ENCODE measurements around the gene MROH8. TPM values are rescaled to one million over a fixed set of nuclear protein-coding genes. Genes with fewer than 3 reads are reported as not detected.

The MROH8 gene
- polyA plus RNA-seq, 1 experiment: 2.5 TPM

DNA sequence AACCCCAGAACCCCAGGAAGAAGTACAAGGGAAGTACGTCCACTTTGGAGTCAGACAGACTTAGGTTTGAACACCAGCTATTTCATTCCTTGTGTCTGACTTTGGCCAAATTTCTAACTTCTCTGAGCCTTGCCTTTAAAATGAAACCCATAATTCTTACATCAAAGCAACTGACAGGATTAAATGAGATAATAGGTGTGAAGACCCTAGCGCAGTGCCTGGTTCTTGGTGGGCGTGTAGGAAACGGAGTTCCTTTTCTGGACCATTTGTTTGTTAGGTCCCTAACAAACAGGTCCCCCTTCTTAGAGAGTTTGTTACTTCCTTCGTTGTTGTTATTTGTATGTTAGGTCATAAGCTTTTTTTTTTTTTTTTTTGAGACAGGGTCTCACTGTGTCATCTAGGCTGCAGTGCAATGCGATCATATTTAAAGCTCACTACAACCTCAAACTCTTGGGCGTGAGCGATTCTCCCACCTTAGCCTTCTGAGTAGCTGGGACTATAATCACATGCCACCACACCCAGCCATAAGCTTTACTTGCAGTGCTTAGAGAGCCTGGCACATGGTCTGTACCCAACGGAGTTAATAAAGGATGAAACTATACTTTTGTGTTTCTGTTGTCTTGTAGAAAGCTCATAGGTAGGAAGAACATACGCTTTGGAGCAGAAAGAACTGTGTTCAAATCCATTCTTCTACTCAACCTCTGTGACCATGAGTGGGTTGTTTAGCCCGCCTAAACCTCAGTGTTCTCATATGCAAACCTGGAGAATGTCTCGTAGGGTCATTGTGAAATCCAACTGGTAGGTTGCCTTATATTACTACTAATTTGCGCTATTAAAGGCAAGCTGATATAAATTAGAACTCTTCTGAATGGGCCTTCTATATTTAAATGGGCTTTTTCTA lies 21.8 kb upstream of the MROH8 start:
- no peak overlapping the region for H3K4me3 ChIP-seq (ENCODE audit: low read depth, low read length)
- H3K27ac ChIP-seq (ENCODE audit: low read depth, low read length): no peak overlapping the region
- ChIA-PET CTCF (interaction anchor here (0.7 to 4.1 kb wide), 3 partner anchors 9 to 332 kb away, joined by 3 to 53 read pairs (median 19); no protein-coding TSS in a partner anchor), POLR2A (interaction anchor here (0.6 to 0.7 kb wide), 3 partner anchors 10 to 561 kb away, joined by 3 read pairs; no protein-coding TSS in a partner anchor)
- H3K9me3 ChIP-seq (ENCODE audit: control insufficient read depth, insufficient read depth, low read length): no peaks in the 10 kb centered on the region
- TF ChIP-seq, protein P1, sequence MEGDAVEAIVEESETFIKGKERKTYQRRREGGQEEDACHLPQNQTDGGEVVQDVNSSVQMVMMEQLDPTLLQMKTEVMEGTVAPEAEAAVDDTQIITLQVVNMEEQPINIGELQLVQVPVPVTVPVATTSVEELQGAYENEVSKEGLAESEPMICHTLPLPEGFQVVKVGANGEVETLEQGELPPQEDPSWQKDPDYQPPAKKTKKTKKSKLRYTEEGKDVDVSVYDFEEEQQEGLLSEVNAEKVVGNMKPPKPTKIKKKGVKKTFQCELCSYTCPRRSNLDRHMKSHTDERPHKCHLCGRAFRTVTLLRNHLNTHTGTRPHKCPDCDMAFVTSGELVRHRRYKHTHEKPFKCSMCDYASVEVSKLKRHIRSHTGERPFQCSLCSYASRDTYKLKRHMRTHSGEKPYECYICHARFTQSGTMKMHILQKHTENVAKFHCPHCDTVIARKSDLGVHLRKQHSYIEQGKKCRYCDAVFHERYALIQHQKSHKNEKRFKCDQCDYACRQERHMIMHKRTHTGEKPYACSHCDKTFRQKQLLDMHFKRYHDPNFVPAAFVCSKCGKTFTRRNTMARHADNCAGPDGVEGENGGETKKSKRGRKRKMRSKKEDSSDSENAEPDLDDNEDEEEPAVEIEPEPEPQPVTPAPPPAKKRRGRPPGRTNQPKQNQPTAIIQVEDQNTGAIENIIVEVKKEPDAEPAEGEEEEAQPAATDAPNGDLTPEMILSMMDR (IDR thresholded peaks at IDR 0.05; ENCODE audit: low read depth, low read length): no peak
- no peaks in the 10 kb centered on the region for H3K27me3 ChIP-seq (ENCODE audit: control insufficient read depth, insufficient read depth, low read length)
- no peak for DNase-seq (ENCODE audit: low read depth, low spot score)

- POLR2A ChIA-PET: interaction anchor here (0.7 kb wide), 1 partner anchor 9 kb away, joined by 3 read pairs; no protein-coding TSS in a partner anchor
- no peaks in the 10 kb centered on the region for H3K9me3 ChIP-seq (ENCODE audit: control insufficient read depth, insufficient read depth, low read length)
These were observed 21.0 kb upstream of the MROH8 start for GRCh38 chr20:37200376-37200775.

DNA sequence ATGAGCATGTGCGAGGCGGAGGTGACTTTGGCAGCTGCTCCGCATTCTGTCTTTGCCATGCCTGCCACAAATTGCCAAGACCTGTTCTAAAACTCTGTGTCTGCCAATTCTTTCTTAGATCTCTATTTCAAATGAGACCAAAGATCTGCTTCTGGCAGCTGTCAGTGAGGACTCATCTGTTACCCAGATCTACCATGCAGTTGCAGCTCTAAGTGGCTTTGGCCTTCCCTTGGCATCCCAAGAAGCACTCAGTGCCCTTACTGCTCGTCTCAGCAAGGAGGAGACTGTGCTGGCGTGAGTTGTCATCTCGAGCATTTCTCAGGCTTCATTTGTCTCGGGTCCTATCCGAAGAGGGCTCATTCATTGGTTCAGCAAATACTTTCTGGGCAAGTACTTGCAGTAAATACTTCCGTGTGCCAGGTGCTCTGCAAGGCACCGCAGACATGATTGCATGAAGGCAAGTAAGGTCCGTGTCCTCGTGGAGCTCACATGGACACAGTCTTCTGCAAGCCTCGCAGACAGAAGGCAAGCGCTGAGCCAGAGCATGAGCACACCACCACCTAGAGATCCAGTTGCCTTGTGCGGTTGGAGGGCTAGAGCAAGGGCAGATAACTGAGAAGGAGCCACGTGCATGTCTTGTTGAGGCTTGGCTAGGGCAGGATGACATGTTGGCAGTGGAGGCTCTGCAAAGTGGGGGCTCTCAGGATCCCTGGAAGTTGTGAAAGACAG lies 19.7 kb upstream of the MROH8 start:
- TF ChIP-seq, protein P1 (IDR thresholded peaks at IDR 0.05; ENCODE audit: low read depth, low read length): no peak
- no peak overlapping the region for H3K27ac ChIP-seq (ENCODE audit: low read depth, low read length)
- no peaks in the 10 kb centered on the region for H3K9me3 ChIP-seq (ENCODE audit: control insufficient read depth, insufficient read depth, low read length)
- H3K4me3 ChIP-seq (ENCODE audit: low read depth, low read length): no peak overlapping the region
- POLR2A ChIA-PET: no interaction called here
- CTCF ChIA-PET: interaction anchor here (1.0 kb wide), 1 partner anchor 10 kb away, joined by 3 read pairs; no protein-coding TSS in a partner anchor
- H3K27me3 ChIP-seq (ENCODE audit: control insufficient read depth, insufficient read depth, low read length): no peaks in the 10 kb centered on the region
- DNase-seq (ENCODE audit: low read depth, low spot score): no peak

More at GRCh38 chr20:37200376-37200775, 21.0 kb upstream of the MROH8 start:
- CTCF ChIA-PET: interaction anchor here (4.1 kb wide), 1 partner anchor 8 kb away, joined by 53 read pairs; no protein-coding TSS in a partner anchor
- H3K4me3 ChIP-seq (ENCODE audit: low read depth, low read length): no peak overlapping the region
- H3K27ac ChIP-seq (ENCODE audit: low read depth, low read length): no peak overlapping the region
- no peak for DNase-seq (ENCODE audit: low read depth, low spot score)
- H3K27me3 ChIP-seq (ENCODE audit: control insufficient read depth, insufficient read depth, low read length): no peaks in the 10 kb centered on the region
- TF ChIP-seq, protein P1 (IDR thresholded peaks at IDR 0.05; ENCODE audit: low read depth, low read length): no peak

GRCh38 chr20:37194621-37195417 lies 15.5 kb upstream of the MROH8 start:
- Histone ChIP-seq H3K27ac (ENCODE audit: low read depth, low read length) (no peak overlapping the region), H3K9me3 (ENCODE audit: control insufficient read depth, insufficient read depth, low read length) (no peaks in the 10 kb centered on the region), H3K27me3 (ENCODE audit: control insufficient read depth, insufficient read depth, low read length) (no peaks in the 10 kb centered on the region), H3K4me3 (ENCODE audit: low read depth, low read length) (no peak overlapping the region)
- ChIA-PET POLR2A (interaction anchor here (0.9 kb wide), 1 partner anchor 16 kb away, joined by 3 read pairs; no protein-coding TSS in a partner anchor), CTCF (interaction anchor here (0.6 to 3.5 kb wide), 29 partner anchors 10 to 349 kb away, joined by 3 to 43 read pairs (median 4); partner anchors contain the start of genes MROH8 and RPN2)
- TF ChIP-seq, protein P1 (IDR thresholded peaks at IDR 0.05; ENCODE audit: low read depth, low read length): no peak
- no peak for DNase-seq (ENCODE audit: low read depth, low spot score)
